ENCODE results near the gene GLRA3.

The GLRA3 gene

DNA sequence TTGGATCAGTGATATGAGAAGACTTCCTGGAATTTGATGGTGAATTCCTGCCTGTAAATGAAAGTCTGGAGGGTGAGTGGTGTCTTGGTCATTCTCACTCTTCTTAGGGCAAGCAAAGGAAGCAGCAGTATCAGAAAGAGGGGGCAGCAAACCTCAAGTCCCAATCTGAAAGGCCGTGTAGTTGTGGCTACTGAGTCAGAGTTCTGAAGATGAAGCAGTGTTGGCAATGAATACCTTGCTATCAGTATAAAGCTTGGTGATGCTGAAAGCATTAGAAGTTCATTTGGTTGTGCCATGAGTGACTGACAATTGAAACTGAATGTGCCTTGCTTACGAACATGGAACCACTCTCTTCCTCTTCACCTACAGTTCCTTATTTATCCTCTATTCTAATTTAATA lies 35.0 kb upstream of the GLRA3 start:
- TF ChIP-seq, protein P1, sequence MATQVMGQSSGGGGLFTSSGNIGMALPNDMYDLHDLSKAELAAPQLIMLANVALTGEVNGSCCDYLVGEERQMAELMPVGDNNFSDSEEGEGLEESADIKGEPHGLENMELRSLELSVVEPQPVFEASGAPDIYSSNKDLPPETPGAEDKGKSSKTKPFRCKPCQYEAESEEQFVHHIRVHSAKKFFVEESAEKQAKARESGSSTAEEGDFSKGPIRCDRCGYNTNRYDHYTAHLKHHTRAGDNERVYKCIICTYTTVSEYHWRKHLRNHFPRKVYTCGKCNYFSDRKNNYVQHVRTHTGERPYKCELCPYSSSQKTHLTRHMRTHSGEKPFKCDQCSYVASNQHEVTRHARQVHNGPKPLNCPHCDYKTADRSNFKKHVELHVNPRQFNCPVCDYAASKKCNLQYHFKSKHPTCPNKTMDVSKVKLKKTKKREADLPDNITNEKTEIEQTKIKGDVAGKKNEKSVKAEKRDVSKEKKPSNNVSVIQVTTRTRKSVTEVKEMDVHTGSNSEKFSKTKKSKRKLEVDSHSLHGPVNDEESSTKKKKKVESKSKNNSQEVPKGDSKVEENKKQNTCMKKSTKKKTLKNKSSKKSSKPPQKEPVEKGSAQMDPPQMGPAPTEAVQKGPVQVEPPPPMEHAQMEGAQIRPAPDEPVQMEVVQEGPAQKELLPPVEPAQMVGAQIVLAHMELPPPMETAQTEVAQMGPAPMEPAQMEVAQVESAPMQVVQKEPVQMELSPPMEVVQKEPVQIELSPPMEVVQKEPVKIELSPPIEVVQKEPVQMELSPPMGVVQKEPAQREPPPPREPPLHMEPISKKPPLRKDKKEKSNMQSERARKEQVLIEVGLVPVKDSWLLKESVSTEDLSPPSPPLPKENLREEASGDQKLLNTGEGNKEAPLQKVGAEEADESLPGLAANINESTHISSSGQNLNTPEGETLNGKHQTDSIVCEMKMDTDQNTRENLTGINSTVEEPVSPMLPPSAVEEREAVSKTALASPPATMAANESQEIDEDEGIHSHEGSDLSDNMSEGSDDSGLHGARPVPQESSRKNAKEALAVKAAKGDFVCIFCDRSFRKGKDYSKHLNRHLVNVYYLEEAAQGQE (IDR thresholded peaks at IDR 0.05; ENCODE audit: insufficient read depth in 1 of 2, low read depth in 2 of 2, low read length in 2 of 2) = no peak
- TF ChIP-seq POLR2AphosphoS5 (IDR thresholded peaks at IDR 0.05; ENCODE audit: low read depth, low read length) (no peak), SIN3A (IDR thresholded peaks at IDR 0.05; ENCODE audit: borderline replicate concordance, insufficient read depth, low read length) (no peak), TAF1 (IDR thresholded peaks at IDR 0.05; ENCODE audit: borderline replicate concordance, insufficient read depth, low read length) (no peak)

DNA sequence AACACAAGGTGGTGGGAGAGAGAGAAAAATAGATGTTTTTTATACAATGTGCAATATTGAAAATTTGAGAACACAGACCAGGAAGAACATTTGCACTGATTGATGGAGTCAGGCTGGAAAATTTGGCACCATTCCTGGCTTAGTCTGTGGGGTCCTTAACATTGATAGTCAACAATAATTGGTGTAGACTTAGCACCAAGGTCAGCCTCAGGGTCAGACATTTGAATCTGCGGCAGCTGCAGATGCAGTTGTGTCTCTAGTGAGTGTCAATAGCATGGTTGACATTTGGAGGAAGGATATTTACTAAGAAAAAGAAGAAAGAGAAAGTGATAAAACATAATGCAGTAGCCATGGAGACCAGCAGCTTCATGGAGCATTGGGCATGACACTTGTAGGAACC lies 31.5 kb upstream of the GLRA3 start:
- no peak for TF ChIP-seq SIN3A (IDR thresholded peaks at IDR 0.05; ENCODE audit: borderline replicate concordance, insufficient read depth, low read length)
- no peak for TF ChIP-seq POLR2AphosphoS5 (IDR thresholded peaks at IDR 0.05; ENCODE audit: low read depth, low read length)
- no peak for TF ChIP-seq FOXP2 (optimal IDR thresholded peaks at IDR 0.05; ENCODE audit: borderline replicate concordance, extremely low read depth, extremely low read length, insufficient read depth)
- TF ChIP-seq TAF1 (IDR thresholded peaks at IDR 0.05; ENCODE audit: borderline replicate concordance, insufficient read depth, low read length) = no peak
- TF ChIP-seq, protein P1 (IDR thresholded peaks at IDR 0.05; ENCODE audit: insufficient read depth in 1 of 2, low read depth in 2 of 2, low read length in 2 of 2) = no peak

GRCh38 chr4:174859904-174860303 lies 30.9 kb upstream of the GLRA3 start:
- TF ChIP-seq, protein P1 (IDR thresholded peaks at IDR 0.05; ENCODE audit: insufficient read depth in 1 of 2, low read depth in 2 of 2, low read length in 2 of 2) = no peak
- TF ChIP-seq POLR2AphosphoS5 (IDR thresholded peaks at IDR 0.05; ENCODE audit: low read depth, low read length) (no peak), TAF1 (IDR thresholded peaks at IDR 0.05; ENCODE audit: borderline replicate concordance, insufficient read depth, low read length) (no peak), FOXP2 (optimal IDR thresholded peaks at IDR 0.05; ENCODE audit: borderline replicate concordance, extremely low read depth, extremely low read length, insufficient read depth) (no peak), SIN3A (IDR thresholded peaks at IDR 0.05; ENCODE audit: borderline replicate concordance, insufficient read depth, low read length) (no peak)

DNA sequence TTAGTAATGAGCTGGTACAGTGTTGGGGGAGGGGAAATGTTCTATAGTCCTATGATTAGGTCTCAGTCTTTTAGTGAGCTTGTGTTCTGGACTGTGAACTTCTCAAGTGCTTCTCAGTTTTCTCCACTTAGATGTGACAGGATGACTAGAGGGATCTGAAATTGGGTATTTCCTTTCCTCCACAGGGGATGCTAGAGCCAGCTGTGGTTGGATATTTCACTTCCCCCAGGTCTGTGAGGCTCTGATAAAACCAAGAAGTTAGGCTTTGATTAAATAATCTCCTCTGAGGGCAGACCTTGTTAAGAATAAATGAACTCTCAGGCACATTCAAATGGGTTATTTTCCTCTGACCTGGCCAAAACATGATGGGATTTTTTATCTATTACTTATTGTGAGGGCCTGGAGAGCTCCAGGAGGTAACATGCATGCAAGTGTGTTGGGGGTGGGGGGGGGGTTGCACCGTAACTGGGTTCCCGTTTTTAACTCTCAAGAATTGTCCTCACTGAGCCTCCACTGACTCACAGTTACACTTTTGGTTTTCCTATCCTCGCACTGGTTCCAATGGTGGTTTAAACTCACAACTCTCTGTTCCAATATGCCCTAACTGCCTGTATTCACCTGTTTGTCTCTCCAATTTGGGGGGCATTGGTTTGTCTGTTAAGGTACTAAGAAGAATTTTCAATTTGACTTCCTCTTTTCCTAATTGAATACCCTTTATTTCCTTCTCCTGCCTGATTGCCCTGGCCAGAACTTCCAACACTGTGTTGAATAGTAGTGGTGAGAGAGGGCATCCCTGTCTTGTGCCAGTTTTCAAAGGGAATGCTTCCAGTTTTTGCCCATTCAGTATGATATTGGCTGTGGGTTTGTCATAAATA lies 28.1 kb upstream of the GLRA3 start:
- TF ChIP-seq POLR2AphosphoS5 (IDR thresholded peaks at IDR 0.05; ENCODE audit: low read depth, low read length) (no peak), SIN3A (IDR thresholded peaks at IDR 0.05; ENCODE audit: borderline replicate concordance, insufficient read depth, low read length) (no peak), TAF1 (IDR thresholded peaks at IDR 0.05; ENCODE audit: borderline replicate concordance, insufficient read depth, low read length) (no peak), FOXP2 (optimal IDR thresholded peaks at IDR 0.05; ENCODE audit: borderline replicate concordance, extremely low read depth, extremely low read length, insufficient read depth) (no peak)
- TF ChIP-seq, protein P1 (IDR thresholded peaks at IDR 0.05; ENCODE audit: insufficient read depth in 1 of 2, low read depth in 2 of 2, low read length in 2 of 2) = no peak

All from PFSK-1 (cell line).